Endothelial cell of hepatic sinusoid (primary cell): ENCODE data around the gene SYCP2.

Experiments
- in situ Hi-C: cut with HindIII; loops from 2 replicates; pipeline ENCODE4 v1.10.0; 2017; ENCODE audit warnings: low sequenced_read_pairs

Gene SYCP2

GRCh38 chr20:59836767-59837166 is 96.7 kb downstream of the SYCP2 start:
- in situ Hi-C loops: no loop called here

- in situ Hi-C loops: no loop called here
Measured at GRCh38 chr20:59835448-59836395, 97.7 kb downstream of the SYCP2 start.

GRCh38 chr20:59835057-59835447 is 98.4 kb downstream of the SYCP2 start:
- in situ Hi-C loops: no loop called here

- in situ Hi-C loops: no loop called here
Measured at GRCh38 chr20:59832406-59833363, 100.8 kb downstream of the SYCP2 start.

GRCh38 chr20:59831916-59832270 is 101.5 kb downstream of the SYCP2 start:
- in situ Hi-C loops: no loop called here

- in situ Hi-C loops: no loop called here
Measured at GRCh38 chr20:59831024-59831915, 102.2 kb downstream of the SYCP2 start.

- in situ Hi-C loops: no loop called here
Measured at GRCh38 chr20:59830665-59831023, 102.8 kb downstream of the SYCP2 start.

GRCh38 chr20:59829786-59830664 is 103.4 kb downstream of the SYCP2 start:
- in situ Hi-C loops: no loop called here

- in situ Hi-C loops: no loop called here
Measured at GRCh38 chr20:59829054-59829785, 104.2 kb downstream of the SYCP2 start.

- in situ Hi-C loops: no loop called here
Measured at GRCh38 chr20:59828125-59829053, 105.0 kb downstream of the SYCP2 start.

GRCh38 chr20:59827138-59828056 is 106.0 kb downstream of the SYCP2 start:
- in situ Hi-C loops: no loop called here

GRCh38 chr20:59825944-59826759 is 107.3 kb downstream of the SYCP2 start:
- in situ Hi-C loops: no loop called here

- in situ Hi-C loops: no loop called here
Measured at GRCh38 chr20:59825563-59825920, 107.9 kb downstream of the SYCP2 start.

GRCh38 chr20:59824711-59825562 is 108.5 kb downstream of the SYCP2 start:
- in situ Hi-C loops: no loop called here
